PC-3 (cell line): ENCODE results near the gene TIMP4. TPM values are rescaled to one million over a fixed set of nuclear protein-coding genes. Genes with fewer than 3 reads are reported as not detected.

ENCODE experiments used
- ATAC-seq: fragments of 200-7000 bp; cut with Tn5 transposase; 2 replicates; pipeline ENCODE4 v1.9.1; 2020; ENCODE audit warnings: mild to moderate bottlenecking, moderate library complexity
- BruUV-seq: library from RNA; stranded (reverse); fragments of 400-500 nt; replicated peaks from 2 replicates; lab custom pipeline; 2021; lab: Mats Ljungman, UMichigan
- CTCF ChIA-PET: fragments of 300-600 bp; sonication (Branson Sonifier 250); formaldehyde crosslinking; loops from one replicate; lab custom pipeline; 2022; ENCODE audit warnings: antibody characterized with exemption; lab: Charles Lee
- POLR2A ChIA-PET: fragments of 300-600 bp; sonication (Branson Sonifier 250); formaldehyde crosslinking; loops from one replicate; lab custom pipeline; 2022; ENCODE audit warnings: antibody characterized with exemption; ENCODE audit not compliant: unreplicated experiment; lab: Charles Lee
- DNase-seq: peaks from one replicate; pipeline ENCODE4 v3.0.0-alpha.2; 2015
- H2AFZ ChIP-seq: fragments of 300-600 bp; sonication (generic); 2 replicates; pipeline ENCODE4 v1.6.0; 2016; ENCODE audit warnings: antibody characterized with exemption, low read length
- H3F3A ChIP-seq: fragments of 300-600 bp; sonication (generic); one replicate; pipeline ENCODE4 v1.6.0; 2017; ENCODE audit warnings: antibody characterized with exemption, low read length, control low read depth, mild to moderate bottlenecking; ENCODE audit not compliant: unreplicated experiment
- H3K27ac ChIP-seq: fragments of 300-600 bp; sonication (generic); 2 replicates; pipeline ENCODE4 v1.5.1; 2016; ENCODE audit warnings: mild to moderate bottlenecking, low read length
- H3K27me3 ChIP-seq: fragments of 300-600 bp; sonication (generic); 2 replicates; pipeline ENCODE4 v1.6.1; 2016; ENCODE audit warnings: low read length, mixed read lengths
- H3K36me3 ChIP-seq: fragments of 300-600 bp; sonication (generic); 2 replicates; pipeline ENCODE4 v1.6.1; 2016; ENCODE audit warnings: low read depth, mixed run types, low read length, mixed read lengths
- H3K4me1 ChIP-seq: fragments of 300-600 bp; sonication (generic); 2 replicates; pipeline ENCODE4 v1.5.1; 2016; ENCODE audit warnings: low read length; ENCODE audit not compliant: insufficient read depth
- H3K4me2 ChIP-seq: fragments of 300-600 bp; sonication (generic); 2 replicates; pipeline ENCODE4 v1.6.0; 2016; ENCODE audit warnings: low read length
- H3K4me3 ChIP-seq: fragments of 300-600 bp; sonication (generic); 2 replicates; pipeline ENCODE4 v1.5.1; 2016; ENCODE audit warnings: mild to moderate bottlenecking, low read length, mixed read lengths
- H3K79me2 ChIP-seq: fragments of 300-600 bp; sonication (generic); 2 replicates; pipeline ENCODE4 v1.6.1; 2017; ENCODE audit warnings: low read length, mixed read lengths
- H3K9ac ChIP-seq: fragments of 300-600 bp; sonication (generic); 2 replicates; pipeline ENCODE4 v1.6.0; 2016; ENCODE audit warnings: mild to moderate bottlenecking, low read length
- H3K9me2 ChIP-seq: fragments of 300-600 bp; sonication (generic); replicated peaks from 2 replicates; pipeline ENCODE4 v1.6.1; 2016; ENCODE audit warnings: mixed run types, low read length, mixed read lengths
- H3K9me3 ChIP-seq: fragments of 300-600 bp; sonication (generic); 2 replicates; pipeline ENCODE4 v1.6.1; 2016; ENCODE audit warnings: low read length, mixed read lengths
- H4K20me1 ChIP-seq: fragments of 300-600 bp; sonication (generic); 2 replicates; pipeline ENCODE4 v1.6.1; 2016; ENCODE audit warnings: low read length, mixed read lengths
- EZH2 ChIP-seq: fragments of 300-600 bp; sonication (generic); IDR thresholded peaks from one replicate; pipeline ENCODE4 v1.6.1; 2017; ENCODE audit warnings: antibody characterized with exemption, mild to moderate bottlenecking, low read length; ENCODE audit not compliant: unreplicated experiment
- EZH2phosphoT487 ChIP-seq: fragments of 300-600 bp; sonication (generic); IDR thresholded peaks from 2 replicates; pipeline ENCODE4 v1.6.1; 2018; ENCODE audit warnings: mild to moderate bottlenecking, antibody characterized with exemption, low read length, borderline replicate concordance
- intact Hi-C: fragments of 100-400 bp; cut with micrococcal nuclease; formaldehyde crosslinking; loops from 2 replicates; pipeline ENCODE4 v1.9.0; 2023
- total RNA-seq: library from RNA; depleted of rRNA; stranded (reverse); fragments of >200 nt; gene quantifications from 2 replicates; pipeline ENCODE4 v1.2.3, GENCODE V29; 2014
- TF ChIP-seq, protein P1 (sequence below): fragments of 300-600 bp; sonication (generic); conservative IDR thresholded peaks from 2 replicates; pipeline ENCODE4 v1.5.1; 2017; ENCODE audit warnings: antibody characterized with exemption, low read depth, mild to moderate bottlenecking, low read length

Gene TIMP4
- total RNA-seq, 1 experiment from 2014 or later = 7.3 TPM

DNA sequence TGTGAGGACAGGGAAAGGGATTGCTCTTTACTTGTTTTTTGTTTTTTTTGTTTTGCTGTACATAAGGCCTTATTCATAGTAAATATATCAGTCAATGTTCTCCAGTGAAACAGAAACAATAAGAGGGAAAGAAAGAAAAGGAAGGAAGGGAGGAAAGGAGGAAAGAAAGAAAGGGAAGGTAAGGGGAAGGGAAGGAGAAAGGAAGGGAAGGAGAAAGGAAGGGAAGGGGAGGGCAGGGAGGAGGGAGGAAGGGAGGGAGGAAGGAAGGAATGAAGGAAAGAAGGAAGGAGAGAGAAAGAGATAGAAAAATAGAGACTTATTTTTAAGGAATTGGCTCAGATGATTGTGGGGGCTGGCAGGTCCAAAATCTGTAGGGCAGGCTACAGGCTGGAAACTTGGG is 37.2 kb downstream of the TIMP4 start:
- Histone ChIP-seq H3K9me3 (no peaks in the 10 kb centered on the region), H3K27ac (no peak overlapping the region), H4K20me1 (no peaks in the 10 kb centered on the region), H3K9ac (no peak overlapping the region), H3K4me3 (no peak overlapping the region), H3K4me2 (no peak overlapping the region), H3K4me1 (no peaks in the 10 kb centered on the region), H3F3A (no peaks in the 10 kb centered on the region), H2AFZ (no peak overlapping the region), H3K36me3 (no peaks in the 10 kb centered on the region), H3K79me2 (no peaks in the 10 kb centered on the region), H3K27me3 (0 out of 2 replicates have a peak, but pooled peaks cover 10% of the 10 kb centered on the region), H3K9me2 (no peaks in the 10 kb centered on the region)
- no TSS peak for BruUV-seq
- ChIA-PET POLR2A (no interaction called here), CTCF (no interaction called here)
- DNase-seq = no peak
- TF ChIP-seq EZH2 (no peak), EZH2phosphoT487 (no peak)
- TF ChIP-seq, protein P1, sequence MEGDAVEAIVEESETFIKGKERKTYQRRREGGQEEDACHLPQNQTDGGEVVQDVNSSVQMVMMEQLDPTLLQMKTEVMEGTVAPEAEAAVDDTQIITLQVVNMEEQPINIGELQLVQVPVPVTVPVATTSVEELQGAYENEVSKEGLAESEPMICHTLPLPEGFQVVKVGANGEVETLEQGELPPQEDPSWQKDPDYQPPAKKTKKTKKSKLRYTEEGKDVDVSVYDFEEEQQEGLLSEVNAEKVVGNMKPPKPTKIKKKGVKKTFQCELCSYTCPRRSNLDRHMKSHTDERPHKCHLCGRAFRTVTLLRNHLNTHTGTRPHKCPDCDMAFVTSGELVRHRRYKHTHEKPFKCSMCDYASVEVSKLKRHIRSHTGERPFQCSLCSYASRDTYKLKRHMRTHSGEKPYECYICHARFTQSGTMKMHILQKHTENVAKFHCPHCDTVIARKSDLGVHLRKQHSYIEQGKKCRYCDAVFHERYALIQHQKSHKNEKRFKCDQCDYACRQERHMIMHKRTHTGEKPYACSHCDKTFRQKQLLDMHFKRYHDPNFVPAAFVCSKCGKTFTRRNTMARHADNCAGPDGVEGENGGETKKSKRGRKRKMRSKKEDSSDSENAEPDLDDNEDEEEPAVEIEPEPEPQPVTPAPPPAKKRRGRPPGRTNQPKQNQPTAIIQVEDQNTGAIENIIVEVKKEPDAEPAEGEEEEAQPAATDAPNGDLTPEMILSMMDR = no peak
- no peak for ATAC-seq
- intact Hi-C loops = no loop called here

DNA sequence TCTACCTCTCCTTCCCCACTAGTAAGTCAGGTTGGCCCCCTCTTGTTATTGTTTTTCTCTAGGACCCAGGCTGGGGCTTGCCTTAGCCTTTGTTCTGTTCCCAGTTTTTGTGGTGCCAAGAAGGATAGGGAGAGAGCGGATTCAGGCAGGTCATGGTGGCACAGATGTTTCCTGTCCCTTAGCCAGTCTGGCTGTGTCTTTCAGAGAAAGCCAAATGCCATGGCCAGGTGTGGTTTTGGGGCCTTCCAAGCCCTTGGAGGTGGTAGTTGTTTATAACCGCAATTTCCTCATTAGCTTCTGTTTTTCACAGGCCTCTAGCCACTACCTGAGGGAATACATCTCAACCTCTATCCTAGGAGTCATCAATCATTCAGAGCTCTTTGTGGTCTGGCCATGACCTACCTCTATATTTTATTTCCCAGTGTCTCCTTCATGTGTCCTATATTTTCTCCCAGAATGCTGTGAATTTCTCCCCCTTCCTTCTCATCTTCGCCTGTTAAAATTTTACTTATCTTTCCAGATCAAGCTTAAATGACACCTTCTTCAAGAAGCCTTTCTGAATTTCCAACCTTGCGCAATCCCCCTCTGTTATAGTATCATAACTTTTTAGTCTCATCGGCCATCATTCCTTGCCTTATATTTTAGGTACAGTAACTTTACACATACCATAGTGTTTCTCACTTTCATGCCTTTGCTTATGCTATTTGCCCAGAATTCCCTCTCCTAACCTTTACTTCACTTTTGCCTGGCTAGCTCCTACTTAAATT is 38.2 kb downstream of the TIMP4 start:
- ChIA-PET CTCF (no interaction called here), POLR2A (no interaction called here)
- no peak for TF ChIP-seq EZH2phosphoT487

DNA sequence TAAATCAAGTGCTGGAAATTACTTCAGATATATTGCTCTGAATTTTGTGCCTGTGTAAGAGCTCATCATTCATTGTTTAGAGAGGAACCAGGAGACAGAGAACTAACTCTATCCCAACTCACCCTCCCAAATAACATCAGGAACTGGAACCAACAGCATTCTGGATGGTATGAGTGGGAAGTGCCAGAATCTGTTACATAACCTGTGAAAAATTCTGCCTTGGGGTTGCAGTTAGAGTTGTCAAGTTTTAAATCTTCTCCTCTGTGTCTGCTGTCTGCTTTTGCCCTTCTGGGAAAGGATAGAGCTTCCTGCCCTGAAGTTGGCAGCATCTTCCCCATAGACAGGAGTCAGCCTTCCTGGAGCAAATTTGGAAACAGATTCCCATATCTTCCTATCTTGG is 41.2 kb downstream of the TIMP4 start:
- Histone ChIP-seq H3F3A (no peaks in the 10 kb centered on the region), H3K4me2 (no peak overlapping the region), H4K20me1 (no peaks in the 10 kb centered on the region), H3K27me3 (peaks cover 30% of the 10 kb centered on the region; the same call in 1 of the 2 replicates), H3K36me3 (no peaks in the 10 kb centered on the region), H3K79me2 (no peaks in the 10 kb centered on the region), H3K9me3 (no peaks in the 10 kb centered on the region), H3K9me2 (no peaks in the 10 kb centered on the region), H2AFZ (no peak overlapping the region), H3K4me1 (no peaks in the 10 kb centered on the region), H3K4me3 (no peak overlapping the region), H3K9ac (no peak overlapping the region), H3K27ac (no peak overlapping the region)
- no TSS peak for BruUV-seq
- intact Hi-C loops = no loop called here
- TF ChIP-seq, protein P1 = no peak
- TF ChIP-seq EZH2phosphoT487 (no peak), EZH2 (no peak)
- ATAC-seq (no peak), DNase-seq (no peak)
- POLR2A ChIA-PET = no interaction called here
- CTCF ChIA-PET = no interaction called here

More for the DNA sequence above, 38.2 kb downstream of the TIMP4 start:
- Histone ChIP-seq H3K36me3 (no peaks in the 10 kb centered on the region), H3K4me2 (no peak overlapping the region), H3K9me2 (no peaks in the 10 kb centered on the region), H3K4me1 (no peaks in the 10 kb centered on the region), H2AFZ (no peak overlapping the region), H3K4me3 (no peak overlapping the region), H3K79me2 (no peaks in the 10 kb centered on the region), H4K20me1 (no peaks in the 10 kb centered on the region), H3K27me3 (peaks cover 19% of the 10 kb centered on the region; the same call in 1 of the 2 replicates), H3K9ac (no peak overlapping the region), H3F3A (no peaks in the 10 kb centered on the region), H3K9me3 (no peaks in the 10 kb centered on the region), H3K27ac (no peak overlapping the region)
- intact Hi-C loops = no loop called here
- no peak for DNase-seq
- no TSS peak for BruUV-seq
- ATAC-seq = no peak
